GM19238 (cell line): ENCODE results near the gene PSMA7.

Experiments used
- DNase-seq: peaks from one replicate; pipeline ENCODE4 v3.0.0; 2011; ENCODE audit warnings: low spot score; ENCODE audit not compliant: insufficient read length

Gene PSMA7

GRCh38 chr20:62096421-62097380 is 46.5 kb downstream of the PSMA7 start:
- DNase-seq: no peak

- DNase-seq: no peak
These were observed 53.8 kb downstream of the PSMA7 start for GRCh38 chr20:62089393-62089792.

GRCh38 chr20:62088258-62089127 is 54.7 kb downstream of the PSMA7 start:
- no peak for DNase-seq

GRCh38 chr20:62087632-62088031 is 55.6 kb downstream of the PSMA7 start:
- no peak for DNase-seq

- DNase-seq: no peak
These were observed 56.0 kb downstream of the PSMA7 start for GRCh38 chr20:62087227-62087626.
